Breast epithelium (tissue), 3 donors: Measurements from ENCODE around the gene ADPRH.

ENCODE experiments used
- CTCF ChIP-seq, 3 donors: fragments of 450-650 bp; IDR thresholded peaks; one replicate each; pipeline ENCODE4 v1.5.1; 2016 to 2017; ENCODE audit warnings: antibody characterized with exemption in 3 of 3, mild to moderate bottlenecking in 3 of 3, moderate library complexity in 3 of 3
- POLR2A ChIP-seq: fragments of 450-650 bp; IDR thresholded peaks from one replicate; pipeline ENCODE4 v1.6.1; 2016; ENCODE audit warnings: antibody characterized with exemption, mild to moderate bottlenecking, moderate library complexity
- POLR2AphosphoS5 ChIP-seq, 3 donors: sonication (generic); formaldehyde crosslinking; IDR thresholded peaks; one replicate each; pipeline ENCODE4 v1.6.1; 2017; ENCODE audit warnings: antibody characterized with exemption in 3 of 3

- TF ChIP-seq CTCF (IDR thresholded peaks at IDR 0.05): no peak
- TF ChIP-seq POLR2A: no peak
- no peak for TF ChIP-seq POLR2AphosphoS5 (IDR thresholded peaks at IDR 0.05)
Measured at GRCh38 chr3:119599558-119600174, 20.4 kb downstream of the ADPRH start.
